ENCODE results near the gene C1orf226. TPM values are rescaled to one million over a fixed set of nuclear protein-coding genes. Genes with fewer than 3 reads are reported as not detected.

C1orf226 gene
- total and polyA plus RNA-seq, 4 donors: 2.1 to 7.9 (median 2.4) TPM

DNA sequence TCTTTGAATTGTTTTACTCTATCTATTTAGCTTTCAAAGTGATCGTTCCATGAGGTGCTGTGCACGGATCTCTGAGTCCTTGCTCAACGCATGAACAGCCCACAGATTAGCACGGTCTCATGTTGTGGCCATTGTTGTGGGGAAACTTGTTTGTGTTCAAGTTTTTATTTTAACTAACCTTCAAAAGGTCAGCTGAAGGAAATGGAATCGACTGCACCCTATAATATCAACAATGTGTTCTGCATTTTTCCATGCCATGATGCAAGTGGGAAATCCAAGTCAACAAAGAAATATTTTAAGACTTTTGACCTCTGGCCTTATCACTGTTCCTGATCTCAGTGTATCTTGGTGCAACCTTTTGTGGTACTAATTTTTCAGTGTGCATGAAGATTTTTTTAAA, 24.3 kb downstream of the C1orf226 start:
- Histone ChIP-seq H3K36me3 (ENCODE audit: control insufficient read depth in 4 of 4, insufficient read depth in 4 of 4, low read length in 4 of 4) (no peaks in the 10 kb centered on the region), H3K9me3 (ENCODE audit: control insufficient read depth in 4 of 4, insufficient read depth in 3 of 4, low read length in 3 of 4) (no peaks in the 10 kb centered on the region), H3K4me3 (no peak overlapping the region), H3K27ac (ENCODE audit: low read depth in 1 of 2, low read length in 1 of 2) (no peak overlapping the region), H3K9ac (ENCODE audit: insufficient read depth in 1 of 2, low read length in 2 of 2) (no peak overlapping the region), H3K27me3 (ENCODE audit: control insufficient read depth in 3 of 3, insufficient read depth in 3 of 3, low read length in 2 of 3) (no peaks in the 10 kb centered on the region), H3K4me1 (ENCODE audit: control insufficient read depth in 5 of 5, insufficient read depth in 5 of 5, low read length in 5 of 5) (no peaks in the 10 kb centered on the region)
- WGBS, 2 donors: 53 to 62% methylated on average over 5 of the region's 5 CpGs
- no peak for DNase-seq
- ATAC-seq (ENCODE audit: insufficient read depth, low FRiP score): no peak
- TF ChIP-seq, protein P1, sequence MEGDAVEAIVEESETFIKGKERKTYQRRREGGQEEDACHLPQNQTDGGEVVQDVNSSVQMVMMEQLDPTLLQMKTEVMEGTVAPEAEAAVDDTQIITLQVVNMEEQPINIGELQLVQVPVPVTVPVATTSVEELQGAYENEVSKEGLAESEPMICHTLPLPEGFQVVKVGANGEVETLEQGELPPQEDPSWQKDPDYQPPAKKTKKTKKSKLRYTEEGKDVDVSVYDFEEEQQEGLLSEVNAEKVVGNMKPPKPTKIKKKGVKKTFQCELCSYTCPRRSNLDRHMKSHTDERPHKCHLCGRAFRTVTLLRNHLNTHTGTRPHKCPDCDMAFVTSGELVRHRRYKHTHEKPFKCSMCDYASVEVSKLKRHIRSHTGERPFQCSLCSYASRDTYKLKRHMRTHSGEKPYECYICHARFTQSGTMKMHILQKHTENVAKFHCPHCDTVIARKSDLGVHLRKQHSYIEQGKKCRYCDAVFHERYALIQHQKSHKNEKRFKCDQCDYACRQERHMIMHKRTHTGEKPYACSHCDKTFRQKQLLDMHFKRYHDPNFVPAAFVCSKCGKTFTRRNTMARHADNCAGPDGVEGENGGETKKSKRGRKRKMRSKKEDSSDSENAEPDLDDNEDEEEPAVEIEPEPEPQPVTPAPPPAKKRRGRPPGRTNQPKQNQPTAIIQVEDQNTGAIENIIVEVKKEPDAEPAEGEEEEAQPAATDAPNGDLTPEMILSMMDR (IDR thresholded peaks at IDR 0.05; ENCODE audit: control extremely low read depth, extremely low read depth): no peak

DNA sequence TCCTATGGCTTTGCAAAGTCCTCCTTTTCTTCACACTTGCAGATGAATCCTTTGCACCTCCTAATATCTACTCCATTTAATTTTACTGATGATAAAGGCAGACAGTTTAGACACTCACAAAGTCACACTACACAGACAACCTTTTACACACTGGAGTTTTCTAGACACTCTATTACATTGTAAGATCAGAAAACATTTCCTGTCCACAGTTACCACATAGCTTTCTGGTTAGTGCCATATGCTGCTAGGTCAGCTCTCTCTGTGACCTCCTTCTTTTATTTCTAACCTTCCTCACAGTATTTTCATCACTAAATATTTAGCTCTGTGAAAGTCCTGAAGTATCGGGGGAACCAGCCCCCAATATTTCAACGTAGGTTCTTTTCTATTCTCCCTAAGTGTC, 25.3 kb downstream of the C1orf226 start:
- H3K27me3 ChIP-seq (ENCODE audit: control insufficient read depth in 3 of 3, insufficient read depth in 3 of 3, low read length in 2 of 3): no peaks in the 10 kb centered on the region
- no peak overlapping the region for H3K4me3 ChIP-seq
- no peak overlapping the region for H3K27ac ChIP-seq (ENCODE audit: low read depth in 1 of 2, low read length in 1 of 2)
- no peaks in the 10 kb centered on the region for H3K36me3 ChIP-seq (ENCODE audit: control insufficient read depth in 4 of 4, insufficient read depth in 4 of 4, low read length in 4 of 4)
- no peaks in the 10 kb centered on the region for H3K9me3 ChIP-seq (ENCODE audit: control insufficient read depth in 4 of 4, insufficient read depth in 3 of 4, low read length in 3 of 4)
- no peak for ATAC-seq (ENCODE audit: insufficient read depth, low FRiP score)
- no peaks in the 10 kb centered on the region for H3K4me1 ChIP-seq (ENCODE audit: control insufficient read depth in 5 of 5, insufficient read depth in 5 of 5, low read length in 5 of 5)
- H3K9ac ChIP-seq (ENCODE audit: insufficient read depth in 1 of 2, low read length in 2 of 2): no peak overlapping the region
- TF ChIP-seq, protein P1 (IDR thresholded peaks at IDR 0.05; ENCODE audit: control extremely low read depth, extremely low read depth): no peak
- WGBS, 2 donors: 95 to 96% methylated on average over 2 of the region's 2 CpGs
- DNase-seq: no peak

DNA sequence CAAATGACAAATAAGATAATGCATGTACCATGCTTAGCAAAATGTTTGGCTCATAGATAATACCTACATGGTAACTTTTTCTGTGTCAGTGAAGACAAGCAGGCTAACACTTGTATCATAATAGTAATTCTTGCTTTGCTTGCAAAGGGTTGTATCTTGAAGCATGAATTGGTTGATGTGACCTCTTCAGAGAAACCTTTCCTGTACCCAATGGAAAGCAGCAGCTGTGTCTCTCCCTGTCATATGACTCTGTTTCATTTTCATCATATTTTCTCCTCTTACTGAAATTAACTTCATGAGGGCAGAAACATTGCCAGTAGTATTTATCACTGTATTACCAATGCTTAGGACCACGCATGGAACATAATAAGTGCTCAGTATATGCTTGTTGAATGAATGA, 26.0 kb downstream of the C1orf226 start:
- no peak for ATAC-seq (ENCODE audit: insufficient read depth, low FRiP score)
- H3K4me1 ChIP-seq (ENCODE audit: control insufficient read depth in 5 of 5, insufficient read depth in 5 of 5, low read length in 5 of 5): no peaks in the 10 kb centered on the region
- H3K27ac ChIP-seq (ENCODE audit: low read depth in 1 of 2, low read length in 1 of 2): no peak overlapping the region

DNA sequence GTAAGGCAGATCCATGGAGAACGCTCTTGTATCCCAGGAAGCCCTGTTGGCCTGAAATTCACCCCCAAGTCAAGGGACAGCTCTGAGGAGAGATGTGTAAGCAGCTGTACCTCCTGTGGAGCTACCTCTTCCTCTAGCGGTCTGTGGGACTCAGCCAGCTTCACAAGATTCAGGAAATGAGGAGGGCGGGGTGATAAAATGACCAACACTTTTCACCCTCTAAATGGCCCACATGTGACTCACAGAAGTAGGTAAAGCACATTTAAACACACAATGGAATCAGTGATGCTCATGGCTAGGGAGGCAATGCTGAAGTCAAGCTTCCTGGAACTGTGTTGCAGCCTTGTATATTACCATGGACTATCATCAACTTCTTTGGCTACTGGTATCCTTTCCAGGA, 30.5 kb downstream of the C1orf226 start, which contains the start of gene SH2D1B:
Gene SH2D1B, minus strand, starts transcription at position 135 of the 400 bp plus-strand sequence. Its CDS starts 120 bp downstream, at position 15.
- Histone ChIP-seq H3K9ac (ENCODE audit: insufficient read depth in 1 of 2, low read length in 2 of 2) (no peak within 1 kb of the TSS), H3K9me3 (ENCODE audit: control insufficient read depth in 4 of 4, insufficient read depth in 3 of 4, low read length in 3 of 4) (peaks cover 0 to 2% (median 0%) of the 10 kb centered on the region in 4 donors), H3K27ac (ENCODE audit: low read depth in 1 of 2, low read length in 1 of 2) (no peak within 1 kb of the TSS), H3K4me3 (no peak within 1 kb of the TSS), H3K36me3 (ENCODE audit: control insufficient read depth in 4 of 4, insufficient read depth in 4 of 4, low read length in 4 of 4) (no peaks in the 10 kb centered on the region), H3K4me1 (ENCODE audit: control insufficient read depth in 5 of 5, insufficient read depth in 5 of 5, low read length in 5 of 5) (no peaks in the 10 kb centered on the region), H3K27me3 (ENCODE audit: control insufficient read depth in 3 of 3, insufficient read depth in 3 of 3, low read length in 2 of 3) (no peaks in the 10 kb centered on the region)
- DNase-seq: no peak
- TF ChIP-seq, protein P1 (IDR thresholded peaks at IDR 0.05; ENCODE audit: control extremely low read depth, extremely low read depth): no peak
- ATAC-seq (ENCODE audit: insufficient read depth, low FRiP score): no peak
- WGBS, 2 donors: 73 to 88% methylated on average over 3 of the region's 3 CpGs

More for the DNA sequence above, 26.0 kb downstream of the C1orf226 start:
- WGBS, 2 donors: 96 to 98% methylated on average over 1 of the region's 1 CpG
- H3K9me3 ChIP-seq (ENCODE audit: control insufficient read depth in 4 of 4, insufficient read depth in 3 of 4, low read length in 3 of 4): no peaks in the 10 kb centered on the region
- H3K27me3 ChIP-seq (ENCODE audit: control insufficient read depth in 3 of 3, insufficient read depth in 3 of 3, low read length in 2 of 3): no peaks in the 10 kb centered on the region
- DNase-seq: no peak
- TF ChIP-seq, protein P1 (IDR thresholded peaks at IDR 0.05; ENCODE audit: control extremely low read depth, extremely low read depth): no peak
- H3K4me3 ChIP-seq: no peak overlapping the region
- H3K36me3 ChIP-seq (ENCODE audit: control insufficient read depth in 4 of 4, insufficient read depth in 4 of 4, low read length in 4 of 4): no peaks in the 10 kb centered on the region
- H3K9ac ChIP-seq (ENCODE audit: insufficient read depth in 1 of 2, low read length in 2 of 2): no peak overlapping the region

Data from lung (tissue), 12 donors.